CD4-positive, alpha-beta memory T cell (primary cell): ENCODE measurements around the gene AGAP1. TPM values are rescaled to one million over a fixed set of nuclear protein-coding genes. Genes with fewer than 3 reads are reported as not detected.

Experiments
- CTCF ChIA-PET: fragments of 350-600 bp; sonication (Branson Sonifier 250); formaldehyde crosslinking; loops from one replicate; lab custom pipeline; 2021; ENCODE audit warnings: inconsistent platforms; ENCODE audit not compliant: partially characterized antibody; lab: Charles Lee
- POLR2A ChIA-PET: fragments of 350-600 bp; sonication (Branson Sonifier 250); formaldehyde crosslinking; loops from one replicate; lab custom pipeline; 2021; ENCODE audit not compliant: partially characterized antibody; lab: Charles Lee
- DNase-seq, 5 donors: peaks; one replicate each; pipeline versions ENCODE4 v3.0.0 to v3.0.0-alpha.2; 2020 to 2022; ENCODE audit warnings: mixed read lengths in 1 of 5
- H3K27ac ChIP-seq: one replicate; pipeline ENCODE4 v1.7.0; 2013; ENCODE audit warnings: low read depth, low read length
- H3K27me3 ChIP-seq: 2 replicates; pipeline ENCODE4 v1.7.0; 2013; ENCODE audit warnings: mild to moderate bottlenecking, low read length, moderate library complexity; ENCODE audit not compliant: insufficient read depth
- H3K36me3 ChIP-seq: 2 replicates; pipeline ENCODE4 v1.7.0; 2013; ENCODE audit warnings: mild to moderate bottlenecking, low read length, moderate library complexity; ENCODE audit not compliant: insufficient read depth
- H3K4me1 ChIP-seq: 2 replicates; pipeline ENCODE4 v1.7.0; 2013; ENCODE audit warnings: mild to moderate bottlenecking, low read length, moderate library complexity; ENCODE audit not compliant: insufficient read depth
- H3K4me3 ChIP-seq, 2 donors: one replicate each; pipeline ENCODE4 v1.7.0; 2013; ENCODE audit warnings: low read length in 2 of 2, mild to moderate bottlenecking in 1 of 2
- H3K9me3 ChIP-seq, 2 donors: one replicate each; pipeline ENCODE4 v1.7.0; 2013; ENCODE audit warnings: low read length in 2 of 2, control low read depth in 1 of 2; ENCODE audit not compliant: control insufficient read depth in 1 of 2
- H3K27ac Mint-ChIP-seq, 7 donors: one replicate each; pipeline ENCODE4 v1.8.0; 2020 to 2021; ENCODE audit warnings: mixed read lengths in 7 of 7, mild to moderate bottlenecking in 6 of 7, inconsistent platforms in 3 of 7, moderate library complexity in 3 of 7
- H3K27me3 Mint-ChIP-seq, 2 donors: one replicate each; pipeline ENCODE4 v1.8.0; 2020 to 2021; ENCODE audit warnings: mixed read lengths in 2 of 2
- H3K36me3 Mint-ChIP-seq, 2 donors: one replicate each; pipeline ENCODE4 v1.8.0; 2020 to 2021; ENCODE audit warnings: mixed read lengths in 2 of 2, inconsistent platforms in 1 of 2, mild to moderate bottlenecking in 1 of 2
- H3K4me1 Mint-ChIP-seq, 4 donors: one replicate each; pipeline ENCODE4 v1.8.0; 2020 to 2021; ENCODE audit warnings: mixed read lengths in 4 of 4, mild to moderate bottlenecking in 1 of 4
- H3K4me3 Mint-ChIP-seq, 8 donors: one replicate each; pipeline ENCODE4 v1.8.0; 2020 to 2021; ENCODE audit warnings: mixed read lengths in 8 of 8, mild to moderate bottlenecking in 7 of 8, moderate library complexity in 6 of 8, inconsistent platforms in 3 of 8
- H3K9me3 Mint-ChIP-seq, 8 donors: one replicate each; pipeline ENCODE4 v1.8.0; 2020 to 2021; ENCODE audit warnings: mixed read lengths in 8 of 8, mild to moderate bottlenecking in 5 of 8, inconsistent platforms in 3 of 8, moderate library complexity in 1 of 8
- intact Hi-C: fragments of 100-400 bp; cut with micrococcal nuclease; formaldehyde crosslinking; loops from one replicate; pipeline ENCODE4 v1.15.1; 2023
- polyA plus RNA-seq, 2 donors: library from polyadenylated mRNA; unstranded; fragments of 300-500 nt; fragmentation: Illumina TruSeq; gene quantifications; one replicate each; pipeline ENCODE4 v1.2.3, GENCODE V29; 2021
- total RNA-seq, 2 experiments: library from RNA; stranded (reverse); gene quantifications; one replicate each; pipeline ENCODE4 v1.2.3, GENCODE V29; 2021

AGAP1 gene
- total and polyA plus RNA-seq, 4 experiments from 2014 or later = 0.24 to 2.9 (median 1.9) TPM

DNA sequence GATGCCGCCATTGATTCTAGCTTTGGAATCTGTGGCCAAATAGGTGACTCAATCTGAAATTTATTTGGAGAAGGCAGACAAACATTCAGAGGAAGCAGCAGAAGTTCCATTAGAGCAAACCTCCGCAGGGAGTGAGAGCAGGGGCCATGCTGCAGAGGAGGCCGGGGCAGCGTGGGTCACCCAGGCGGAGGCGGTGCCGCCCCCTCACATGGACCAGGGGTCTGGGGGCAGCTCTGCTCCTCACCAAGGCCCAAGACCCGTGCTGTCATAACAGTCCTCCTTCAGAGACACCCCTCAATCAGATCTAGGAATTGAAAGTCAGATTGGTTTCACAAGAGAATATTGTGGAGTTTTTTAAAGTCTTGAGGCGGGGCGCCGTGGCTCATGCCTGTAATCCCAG lies 582.0 kb downstream of the AGAP1 start:
- no peaks in the 10 kb centered on the region for H3K36me3 ChIP-seq
- CTCF ChIA-PET = no interaction called here
- POLR2A ChIA-PET = no interaction called here
- no peaks in the 10 kb centered on the region for H3K36me3 Mint-ChIP-seq
- H3K27ac Mint-ChIP-seq = no peak overlapping the region
- H3K4me1 ChIP-seq = no peaks in the 10 kb centered on the region
- no peak overlapping the region for H3K4me3 Mint-ChIP-seq
- intact Hi-C loops = no loop called here
- no peak overlapping the region for H3K4me3 ChIP-seq
- no peaks in the 10 kb centered on the region for H3K27me3 Mint-ChIP-seq
- H3K27ac ChIP-seq = no peak overlapping the region
- H3K4me1 Mint-ChIP-seq = no peaks in the 10 kb centered on the region
- H3K9me3 Mint-ChIP-seq = no peaks in the 10 kb centered on the region
- DNase-seq = no peak
- H3K9me3 ChIP-seq = no peaks in the 10 kb centered on the region
- H3K27me3 ChIP-seq = no peaks in the 10 kb centered on the region

DNA sequence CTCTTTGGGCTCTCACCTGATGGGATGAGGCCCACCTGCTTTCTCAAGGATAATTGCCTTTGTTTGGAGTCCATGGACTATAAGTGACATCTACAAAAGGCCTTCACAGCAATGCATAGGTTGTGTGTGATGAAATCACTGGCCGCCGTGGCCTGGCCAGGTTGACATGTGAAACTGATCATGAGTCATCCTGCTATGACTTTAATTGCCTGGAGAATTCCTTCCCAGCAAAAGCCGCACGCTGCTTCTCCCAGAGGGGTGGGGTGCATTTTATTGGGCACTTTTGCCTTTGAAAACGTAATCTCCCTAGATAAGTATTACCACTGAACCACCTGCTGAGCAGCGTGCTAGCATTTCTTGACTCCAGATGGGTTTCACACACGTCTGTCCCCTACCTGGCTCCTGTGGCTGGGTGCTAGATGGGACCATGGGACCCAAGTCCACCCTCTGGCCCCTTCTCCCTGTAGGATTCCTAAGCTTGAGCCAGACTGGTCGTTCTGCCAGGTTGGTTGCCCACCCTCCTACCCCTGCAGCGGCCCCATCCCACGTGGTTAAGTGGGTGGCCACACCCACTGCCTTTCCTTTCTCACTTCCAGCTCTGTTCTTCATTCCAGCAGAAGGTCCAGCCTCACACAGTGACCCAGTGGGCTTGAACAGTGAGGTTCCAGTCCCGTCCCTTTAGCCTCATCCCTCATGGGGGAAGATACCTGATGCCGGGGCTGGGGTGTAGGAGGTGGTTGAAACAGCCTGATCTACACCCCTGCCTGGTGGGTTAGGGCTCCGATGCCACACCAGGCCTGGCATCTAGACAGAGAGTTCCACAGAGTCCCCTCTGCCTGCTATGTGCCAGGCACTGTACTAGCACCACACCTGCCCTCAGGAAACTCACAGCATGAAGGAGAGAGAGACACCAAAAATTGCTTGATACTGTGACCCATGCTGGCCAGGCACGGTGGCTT lies 584.7 kb downstream of the AGAP1 start:
- no peaks in the 10 kb centered on the region for H3K27me3 Mint-ChIP-seq
- ChIA-PET CTCF (no interaction called here), POLR2A (no interaction called here)
- H3K36me3 Mint-ChIP-seq = no peaks in the 10 kb centered on the region
- no peak for DNase-seq
- H3K4me1 Mint-ChIP-seq = no peaks in the 10 kb centered on the region
- Histone ChIP-seq H3K4me1 (no peaks in the 10 kb centered on the region), H3K36me3 (no peaks in the 10 kb centered on the region), H3K27ac (no peak overlapping the region), H3K4me3 (no peak overlapping the region), H3K9me3 (no peaks in the 10 kb centered on the region), H3K27me3 (no peaks in the 10 kb centered on the region)
- no peak overlapping the region for H3K4me3 Mint-ChIP-seq
- intact Hi-C loops = no loop called here
- no peak overlapping the region for H3K27ac Mint-ChIP-seq
- no peaks in the 10 kb centered on the region for H3K9me3 Mint-ChIP-seq

DNA sequence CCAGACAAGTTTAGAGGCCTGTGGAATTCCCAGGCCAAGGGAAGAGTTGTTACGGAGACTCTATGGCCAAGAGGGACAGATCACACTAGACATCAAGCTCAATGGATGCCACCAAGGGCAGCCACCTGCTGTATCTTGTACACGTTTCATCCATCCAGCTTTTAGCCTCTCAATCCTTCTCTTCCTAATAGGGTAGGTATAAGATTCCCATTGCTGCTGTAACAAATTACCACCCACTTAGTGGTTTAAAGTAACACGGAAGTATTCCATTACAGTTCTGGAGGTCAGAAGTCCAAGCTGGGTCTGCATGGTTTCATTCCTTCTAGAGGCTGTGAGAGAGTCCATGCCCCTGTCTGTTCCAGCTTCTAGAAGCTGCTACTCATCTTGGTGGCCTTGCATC lies 586.6 kb downstream of the AGAP1 start:
- H3K27me3 ChIP-seq = no peaks in the 10 kb centered on the region
- no peak overlapping the region for H3K27ac ChIP-seq
- intact Hi-C loops = no loop called here
- H3K4me1 Mint-ChIP-seq = no peaks in the 10 kb centered on the region
- no peaks in the 10 kb centered on the region for H3K36me3 ChIP-seq
- H3K4me1 ChIP-seq = no peaks in the 10 kb centered on the region
- POLR2A ChIA-PET = no interaction called here
- H3K36me3 Mint-ChIP-seq = no peaks in the 10 kb centered on the region
- CTCF ChIA-PET = no interaction called here
- H3K9me3 Mint-ChIP-seq = no peaks in the 10 kb centered on the region
- no peak overlapping the region for H3K4me3 ChIP-seq
- H3K9me3 ChIP-seq = no peaks in the 10 kb centered on the region
- H3K27me3 Mint-ChIP-seq = no peaks in the 10 kb centered on the region
- no peak overlapping the region for H3K27ac Mint-ChIP-seq
- H3K4me3 Mint-ChIP-seq = no peak overlapping the region
- DNase-seq = no peak

DNA sequence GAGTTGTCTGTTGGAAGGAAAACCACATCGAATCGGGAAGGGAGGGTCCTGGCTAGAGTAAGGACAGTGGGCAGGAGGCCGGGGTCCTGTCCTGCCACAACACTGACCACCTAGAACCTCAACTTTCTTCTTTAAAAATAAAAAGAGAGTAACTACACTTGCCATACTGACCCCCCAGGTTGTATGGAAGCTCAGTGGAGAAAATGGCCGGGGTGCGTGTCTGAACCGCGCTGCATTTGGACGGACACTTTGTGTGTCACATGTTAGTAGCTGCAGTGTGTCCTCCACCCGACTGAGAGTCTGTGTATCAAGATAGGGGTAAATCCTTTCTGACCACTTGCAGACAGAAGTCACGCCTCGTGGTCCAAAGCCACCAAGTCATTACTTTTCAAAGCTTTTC lies 587.3 kb downstream of the AGAP1 start:
- POLR2A ChIA-PET = no interaction called here
- CTCF ChIA-PET = interaction anchor here (0.6 kb wide), 1 partner anchor 59 kb away, joined by 3 read pairs; no protein-coding TSS in a partner anchor
- Mint-ChIP-seq H3K27me3 (peaks cover 0 to 1% of the 10 kb centered on the region in 2 donors), H3K9me3 (no peaks in the 10 kb centered on the region), H3K4me3 (no peak overlapping the region), H3K4me1 (no peaks in the 10 kb centered on the region), H3K27ac (no peak overlapping the region), H3K36me3 (no peaks in the 10 kb centered on the region)
- Histone ChIP-seq H3K9me3 (no peaks in the 10 kb centered on the region), H3K36me3 (no peaks in the 10 kb centered on the region), H3K4me1 (no peaks in the 10 kb centered on the region), H3K27me3 (no peaks in the 10 kb centered on the region), H3K27ac (no peak overlapping the region), H3K4me3 (no peak overlapping the region)
- intact Hi-C loops = no loop called here
- DNase-seq = no peak

DNA sequence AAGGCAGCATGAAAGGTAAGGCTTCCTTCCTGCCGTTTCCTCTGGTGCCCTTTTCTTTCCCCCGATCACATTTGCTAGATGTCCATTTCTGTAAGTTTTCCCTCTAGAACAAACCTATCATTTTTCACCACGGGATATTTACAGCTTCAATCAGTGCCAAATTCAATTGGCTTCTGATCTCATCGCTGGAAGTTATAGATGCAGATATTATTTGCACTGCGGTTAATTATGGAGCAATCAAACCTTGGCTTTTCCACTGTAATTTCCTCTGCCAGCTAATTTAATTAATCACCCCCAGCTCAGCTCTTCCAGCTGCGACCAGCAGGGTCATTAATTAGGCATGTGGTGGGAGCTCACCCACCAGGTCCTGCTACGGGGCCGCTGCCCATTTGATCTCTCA lies 588.2 kb downstream of the AGAP1 start:
- Histone ChIP-seq H3K27me3 (no peaks in the 10 kb centered on the region), H3K4me3 (no peak overlapping the region), H3K27ac (no peak overlapping the region), H3K36me3 (no peaks in the 10 kb centered on the region), H3K9me3 (no peaks in the 10 kb centered on the region), H3K4me1 (no peaks in the 10 kb centered on the region)
- H3K9me3 Mint-ChIP-seq = no peaks in the 10 kb centered on the region
- intact Hi-C loops = no loop called here
- peaks cover 0 to 1% of the 10 kb centered on the region in 2 donors for H3K27me3 Mint-ChIP-seq
- no peak for DNase-seq
- CTCF ChIA-PET = no interaction called here
- no peaks in the 10 kb centered on the region for H3K36me3 Mint-ChIP-seq
- no peak overlapping the region for H3K27ac Mint-ChIP-seq
- H3K4me1 Mint-ChIP-seq = no peaks in the 10 kb centered on the region
- POLR2A ChIA-PET = no interaction called here
- H3K4me3 Mint-ChIP-seq = no peak overlapping the region

DNA sequence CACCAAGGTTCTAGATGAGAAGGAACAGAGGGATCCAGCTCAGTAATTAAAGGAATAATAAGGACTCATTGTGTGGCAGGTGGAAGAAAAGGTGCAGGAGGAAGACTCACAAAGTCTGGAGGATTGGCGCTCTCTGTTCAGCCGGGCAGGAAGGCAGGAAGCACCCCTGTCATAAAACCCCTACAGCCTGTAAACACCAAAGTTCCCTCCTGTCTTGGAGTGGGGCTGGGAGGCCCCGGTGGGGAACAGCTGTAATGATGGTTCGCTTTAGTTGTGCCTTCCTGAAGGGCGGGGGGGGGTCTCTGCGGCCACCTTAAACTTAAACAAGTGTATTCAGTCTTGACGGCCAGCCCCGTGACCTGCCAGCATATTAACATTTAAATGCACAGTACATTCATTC lies 590.1 kb downstream of the AGAP1 start:
- H3K4me1 Mint-ChIP-seq = no peaks in the 10 kb centered on the region
- Histone ChIP-seq H3K9me3 (no peaks in the 10 kb centered on the region), H3K36me3 (no peaks in the 10 kb centered on the region), H3K27me3 (no peaks in the 10 kb centered on the region), H3K4me1 (no peaks in the 10 kb centered on the region), H3K4me3 (no peak overlapping the region), H3K27ac (no peak overlapping the region)
- CTCF ChIA-PET = no interaction called here
- DNase-seq = no peak
- no peak overlapping the region for H3K4me3 Mint-ChIP-seq
- H3K36me3 Mint-ChIP-seq = no peaks in the 10 kb centered on the region
- POLR2A ChIA-PET = no interaction called here
- intact Hi-C loops = no loop called here
- H3K9me3 Mint-ChIP-seq = no peaks in the 10 kb centered on the region
- H3K27me3 Mint-ChIP-seq = peaks cover 0 to 1% of the 10 kb centered on the region in 2 donors
- no peak overlapping the region for H3K27ac Mint-ChIP-seq

DNA sequence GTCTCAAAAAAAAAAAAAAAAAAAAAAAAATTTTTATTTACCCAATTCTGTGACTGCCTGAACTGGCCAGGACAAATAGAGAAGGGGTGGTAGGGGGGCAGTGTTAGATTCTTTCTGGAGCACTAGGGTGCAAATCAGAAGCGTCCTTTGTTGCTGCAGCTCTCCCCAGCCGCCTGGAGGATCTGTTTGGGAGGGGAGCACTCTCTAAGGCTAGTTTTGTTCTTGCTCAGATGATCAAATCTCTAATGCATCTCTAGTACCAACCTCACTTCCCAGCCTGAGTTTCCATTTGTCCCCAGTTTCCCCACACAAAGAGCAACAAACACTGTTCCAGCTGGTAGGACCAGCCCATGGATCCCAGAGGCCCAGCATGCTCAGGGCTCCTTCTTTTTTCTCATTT lies 591.4 kb downstream of the AGAP1 start:
- no peaks in the 10 kb centered on the region for H3K36me3 ChIP-seq
- Mint-ChIP-seq H3K9me3 (no peaks in the 10 kb centered on the region), H3K4me1 (peaks cover 0 to 2% (median 0%) of the 10 kb centered on the region in 4 donors), H3K36me3 (no peaks in the 10 kb centered on the region), H3K27me3 (peaks cover 0 to 1% of the 10 kb centered on the region in 2 donors), H3K27ac (no peak overlapping the region), H3K4me3 (no peak overlapping the region)
- POLR2A ChIA-PET = no interaction called here
- no peak overlapping the region for H3K4me3 ChIP-seq
- no peaks in the 10 kb centered on the region for H3K27me3 ChIP-seq
- H3K9me3 ChIP-seq = no peaks in the 10 kb centered on the region
- no peak overlapping the region for H3K27ac ChIP-seq
- intact Hi-C loops = no loop called here
- DNase-seq = no peak
- H3K4me1 ChIP-seq = no peaks in the 10 kb centered on the region
- CTCF ChIA-PET = no interaction called here
